ENCODE data around the gene CABLES2. TPM values are rescaled to one million over a fixed set of nuclear protein-coding genes. Genes with fewer than 3 reads are reported as not detected.

The CABLES2 gene
- total RNA-seq, 2 donors from 2014 or later = 4.5 to 5.6 TPM

DNA sequence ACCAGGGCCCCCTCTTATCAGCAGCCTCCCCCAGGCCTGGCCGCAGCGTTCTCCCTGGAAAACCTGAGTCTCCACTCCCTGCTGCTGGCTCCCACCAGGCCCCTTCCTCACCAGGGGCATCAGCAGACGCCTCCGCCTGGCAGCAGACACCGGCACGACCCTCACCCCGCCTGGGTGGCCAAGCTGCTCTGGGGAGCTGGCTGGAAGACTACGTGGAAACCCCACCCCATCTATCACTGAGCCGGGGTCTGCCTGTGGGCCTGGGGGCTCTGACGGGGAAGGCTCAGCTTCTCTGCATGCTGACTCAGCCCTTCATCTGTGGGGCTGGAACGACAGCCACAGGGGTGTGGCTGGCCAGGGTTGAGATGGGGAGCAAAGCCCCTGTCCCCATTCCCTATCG, 39.4 kb upstream of the CABLES2 start:
- DNase-seq = no peak

GRCh38 chr20:62445553-62446340, 38.7 kb upstream of the CABLES2 start:
- ATAC-seq = no peak
- no peak for DNase-seq
- no peaks in the 10 kb centered on the region for H3K9me3 ChIP-seq (ENCODE audit: control insufficient read depth, low read length, poor library complexity, severe bottlenecking)
- no peak overlapping the region for H3K4me3 Mint-ChIP-seq
- H3K4me1 Mint-ChIP-seq = no peaks in the 10 kb centered on the region
- H3K27me3 Mint-ChIP-seq = peaks cover 66% of the 10 kb centered on the region
- no peak overlapping the region for H3K27ac Mint-ChIP-seq
- no peaks in the 10 kb centered on the region for H3K36me3 Mint-ChIP-seq (ENCODE audit: low read depth)

More for the DNA sequence above, 39.4 kb upstream of the CABLES2 start:
- Mint-ChIP-seq H3K4me1 (no peaks in the 10 kb centered on the region), H3K4me3 (no peak overlapping the region), H3K27me3 (peaks cover 59% of the 10 kb centered on the region), H3K36me3 (ENCODE audit: low read depth) (no peaks in the 10 kb centered on the region), H3K27ac (no peak overlapping the region)
- ATAC-seq = no peak
- H3K9me3 ChIP-seq (ENCODE audit: control insufficient read depth, low read length, poor library complexity, severe bottlenecking) = no peaks in the 10 kb centered on the region

DNA sequence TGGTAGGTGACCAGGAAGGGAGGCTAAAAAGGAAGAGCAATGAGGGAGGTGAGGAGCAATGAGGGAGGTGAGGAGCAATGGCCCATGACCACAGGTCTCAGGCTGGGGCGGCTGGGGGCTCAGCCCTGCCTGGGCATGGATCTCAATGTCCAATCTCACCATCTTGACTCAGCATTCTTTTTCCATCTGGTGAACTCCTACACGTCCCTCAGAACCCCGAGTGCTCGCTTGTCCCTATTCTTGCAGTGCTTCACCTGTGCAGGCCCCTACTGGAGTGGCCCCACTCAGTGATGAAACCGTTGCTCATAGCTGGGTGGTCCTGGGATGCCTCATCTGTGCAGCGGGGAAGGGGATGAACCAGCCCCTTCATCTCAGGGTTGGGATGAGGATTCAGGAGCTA, 37.2 kb upstream of the CABLES2 start:
- H3K4me3 Mint-ChIP-seq = no peak overlapping the region
- ATAC-seq (no peak), DNase-seq (no peak)
- H3K27me3 Mint-ChIP-seq = peaks cover 59% of the 10 kb centered on the region
- H3K4me1 Mint-ChIP-seq = no peaks in the 10 kb centered on the region
- no peak overlapping the region for H3K27ac Mint-ChIP-seq
- no peaks in the 10 kb centered on the region for H3K9me3 ChIP-seq (ENCODE audit: control insufficient read depth, low read length, poor library complexity, severe bottlenecking)
- no peaks in the 10 kb centered on the region for H3K36me3 Mint-ChIP-seq (ENCODE audit: low read depth)

DNA sequence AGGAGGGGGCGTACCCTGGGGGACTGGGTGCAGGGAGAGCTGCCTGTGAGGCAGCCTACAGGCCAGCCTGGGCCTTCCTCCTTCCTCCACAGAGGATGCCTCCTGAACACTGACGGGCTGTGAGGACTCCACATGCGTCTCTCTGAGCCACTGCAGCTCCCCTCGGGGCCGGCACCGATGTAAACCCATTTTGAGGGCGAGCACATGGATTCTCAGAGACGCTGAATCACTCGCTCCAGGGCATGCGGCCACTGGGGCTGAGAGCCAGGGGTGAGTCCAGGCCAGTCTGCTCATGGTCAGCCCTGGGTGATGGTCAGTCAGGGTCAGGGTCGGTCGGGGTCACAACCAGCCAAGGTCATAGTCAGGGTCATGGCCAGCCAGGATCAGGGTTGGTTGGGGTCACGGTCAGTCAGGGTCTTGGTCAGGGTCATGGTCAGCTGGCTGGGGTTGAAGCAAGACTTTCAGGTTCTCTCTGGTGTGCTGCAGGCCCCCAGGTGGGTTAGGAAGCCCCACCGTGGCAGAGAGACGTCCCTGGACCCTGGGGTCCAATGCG, 35.0 kb upstream of the CABLES2 start:
- H3K4me1 Mint-ChIP-seq = no peaks in the 10 kb centered on the region
- H3K27ac Mint-ChIP-seq = no peak overlapping the region
- ATAC-seq = no peak
- H3K36me3 Mint-ChIP-seq (ENCODE audit: low read depth) = no peaks in the 10 kb centered on the region
- no peak for DNase-seq
- H3K27me3 Mint-ChIP-seq = peaks cover 56% of the 10 kb centered on the region
- H3K4me3 Mint-ChIP-seq = no peak overlapping the region
- no peaks in the 10 kb centered on the region for H3K9me3 ChIP-seq (ENCODE audit: control insufficient read depth, low read length, poor library complexity, severe bottlenecking)

- no peaks in the 10 kb centered on the region for H3K9me3 ChIP-seq (ENCODE audit: control insufficient read depth, low read length, poor library complexity, severe bottlenecking)
- Mint-ChIP-seq H3K27me3 (peaks cover 74% of the 10 kb centered on the region), H3K4me1 (no peaks in the 10 kb centered on the region), H3K27ac (no peak overlapping the region), H3K36me3 (ENCODE audit: low read depth) (no peaks in the 10 kb centered on the region), H3K4me3 (no peak overlapping the region)
- no peak for ATAC-seq
- no peak for DNase-seq
These were observed 32.1 kb upstream of the CABLES2 start for GRCh38 chr20:62439218-62439617.

DNA sequence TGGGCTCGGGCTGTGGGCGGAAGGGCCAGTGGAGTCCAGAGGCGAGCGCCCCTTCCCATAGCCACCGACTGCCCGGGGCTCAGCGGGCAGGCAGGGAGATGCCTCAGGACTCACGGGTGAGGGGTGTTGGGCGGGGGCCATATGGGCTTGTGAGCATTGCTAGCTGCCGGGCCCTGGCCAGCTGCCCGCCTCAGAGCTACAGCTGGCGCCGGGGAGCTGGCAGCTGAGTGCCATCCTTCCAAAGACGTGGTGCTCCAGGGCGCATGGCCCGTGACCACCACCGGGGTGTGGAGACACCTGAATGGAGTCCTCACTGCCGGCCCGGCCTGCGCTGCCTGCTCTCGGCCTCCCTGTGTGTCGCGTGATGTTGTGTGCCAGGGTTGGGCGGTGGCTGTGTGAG, 30.8 kb upstream of the CABLES2 start:
- H3K4me3 Mint-ChIP-seq = no peak overlapping the region
- no peak for DNase-seq
- H3K27ac Mint-ChIP-seq = no peak overlapping the region
- no peak for ATAC-seq
- H3K27me3 Mint-ChIP-seq = peaks cover 75% of the 10 kb centered on the region
- H3K4me1 Mint-ChIP-seq = no peaks in the 10 kb centered on the region
- H3K36me3 Mint-ChIP-seq (ENCODE audit: low read depth) = no peaks in the 10 kb centered on the region
- no peaks in the 10 kb centered on the region for H3K9me3 ChIP-seq (ENCODE audit: control insufficient read depth, low read length, poor library complexity, severe bottlenecking)

DNA sequence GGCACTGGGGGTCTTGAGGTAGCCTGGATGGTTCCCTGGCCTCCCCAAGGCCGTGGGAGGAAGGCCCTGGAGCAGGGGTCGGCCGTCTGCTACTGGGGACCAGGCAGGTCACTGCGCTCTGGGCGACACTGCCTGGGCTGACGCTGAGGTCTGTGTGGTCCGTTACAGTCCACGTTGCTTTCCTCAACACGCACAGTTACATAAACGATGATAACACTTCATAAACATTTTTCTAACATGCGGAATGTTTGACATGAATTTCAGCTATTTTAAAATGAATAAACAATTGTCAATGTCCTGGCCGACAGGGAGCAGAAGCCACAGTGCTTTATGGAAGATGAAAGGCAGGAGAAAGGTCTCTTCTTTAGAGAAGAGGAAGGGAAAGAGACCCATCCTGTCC, 30.4 kb upstream of the CABLES2 start:
- ATAC-seq = no peak
- Mint-ChIP-seq H3K4me1 (no peaks in the 10 kb centered on the region), H3K27me3 (peaks cover 74% of the 10 kb centered on the region)

DNA sequence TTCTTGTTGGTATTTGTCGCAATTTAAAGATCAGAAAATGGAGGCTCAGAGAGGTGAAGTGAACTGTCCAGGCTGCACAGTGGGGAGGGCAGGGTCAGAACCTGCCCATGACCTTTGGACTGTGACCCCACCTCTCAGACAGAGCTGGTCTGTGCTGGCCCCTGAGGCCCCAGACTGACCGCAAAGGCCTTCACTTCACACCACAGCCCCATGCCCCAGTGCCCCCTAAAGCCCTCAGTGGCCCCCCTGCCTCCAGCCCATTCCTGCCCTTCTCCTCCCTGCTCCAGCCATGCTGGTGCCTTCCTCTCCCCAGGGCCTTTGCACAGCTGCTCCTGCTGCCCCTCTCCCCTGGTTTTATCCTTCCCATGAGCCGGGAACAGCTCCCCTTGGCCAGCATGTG, 29.6 kb upstream of the CABLES2 start:
- no peaks in the 10 kb centered on the region for H3K9me3 ChIP-seq (ENCODE audit: control insufficient read depth, low read length, poor library complexity, severe bottlenecking)
- no peak for DNase-seq
- H3K4me1 Mint-ChIP-seq = no peaks in the 10 kb centered on the region
- no peaks in the 10 kb centered on the region for H3K36me3 Mint-ChIP-seq (ENCODE audit: low read depth)
- peaks cover 73% of the 10 kb centered on the region for H3K27me3 Mint-ChIP-seq
- H3K4me3 Mint-ChIP-seq = no peak overlapping the region
- no peak overlapping the region for H3K27ac Mint-ChIP-seq
- ATAC-seq = no peak

More for the DNA sequence above, 30.4 kb upstream of the CABLES2 start:
- DNase-seq = no peak
- H3K9me3 ChIP-seq (ENCODE audit: control insufficient read depth, low read length, poor library complexity, severe bottlenecking) = no peaks in the 10 kb centered on the region
- no peaks in the 10 kb centered on the region for H3K36me3 Mint-ChIP-seq (ENCODE audit: low read depth)
- no peak overlapping the region for H3K4me3 Mint-ChIP-seq
- H3K27ac Mint-ChIP-seq = no peak overlapping the region

GRCh38 chr20:62433658-62434497, 26.8 kb upstream of the CABLES2 start:
- H3K9me3 ChIP-seq (ENCODE audit: control insufficient read depth, low read length, poor library complexity, severe bottlenecking) = no peaks in the 10 kb centered on the region
- peaks cover 74% of the 10 kb centered on the region for H3K27me3 Mint-ChIP-seq
- DNase-seq (no peak), ATAC-seq (no peak)
- H3K4me3 Mint-ChIP-seq = no peak overlapping the region
- no peaks in the 10 kb centered on the region for H3K36me3 Mint-ChIP-seq (ENCODE audit: low read depth)
- H3K4me1 Mint-ChIP-seq = no peaks in the 10 kb centered on the region
- no peak overlapping the region for H3K27ac Mint-ChIP-seq

- H3K9me3 ChIP-seq (ENCODE audit: control insufficient read depth, low read length, poor library complexity, severe bottlenecking) = no peaks in the 10 kb centered on the region
- H3K4me1 Mint-ChIP-seq = no peaks in the 10 kb centered on the region
- no peaks in the 10 kb centered on the region for H3K36me3 Mint-ChIP-seq (ENCODE audit: low read depth)
- H3K27ac Mint-ChIP-seq = no peak overlapping the region
- no peak for ATAC-seq
- DNase-seq = no peak
- no peak overlapping the region for H3K4me3 Mint-ChIP-seq
- peaks cover 52% of the 10 kb centered on the region for H3K27me3 Mint-ChIP-seq
These were observed 23.9 kb upstream of the CABLES2 start for GRCh38 chr20:62430866-62431447.

DNA sequence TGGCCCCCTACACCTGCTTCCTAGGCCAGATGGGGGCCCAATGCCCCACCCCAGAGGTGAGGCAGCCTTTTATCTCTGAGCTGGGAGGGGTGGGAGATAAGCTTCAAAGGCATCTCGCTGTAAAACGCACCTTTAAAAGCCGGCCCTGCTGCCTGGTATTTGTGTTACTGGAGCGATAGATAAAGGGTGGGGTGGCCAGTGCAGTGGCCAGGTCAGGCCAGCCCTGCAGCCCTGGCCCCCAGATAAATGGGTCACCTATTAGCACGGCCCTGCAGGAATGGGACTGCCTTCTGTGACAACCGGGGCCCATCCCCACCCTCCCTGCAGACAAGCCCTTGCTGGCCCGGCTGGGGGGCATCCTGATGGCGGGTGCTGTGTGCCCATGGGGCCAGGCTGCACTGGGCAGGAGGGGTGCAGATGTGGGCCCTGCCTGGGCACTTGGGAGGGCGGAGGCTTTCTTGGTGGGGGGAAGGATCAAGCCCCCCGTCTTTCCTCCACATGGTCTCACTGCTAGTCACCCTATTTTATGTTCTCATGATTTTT, 23.3 kb upstream of the CABLES2 start:
- no peaks in the 10 kb centered on the region for H3K9me3 ChIP-seq (ENCODE audit: control insufficient read depth, low read length, poor library complexity, severe bottlenecking)
- no peak overlapping the region for H3K27ac Mint-ChIP-seq
- no peaks in the 10 kb centered on the region for H3K4me1 Mint-ChIP-seq
- ATAC-seq (no peak), DNase-seq (no peak)
- H3K36me3 Mint-ChIP-seq (ENCODE audit: low read depth) = no peaks in the 10 kb centered on the region
- peaks cover 48% of the 10 kb centered on the region for H3K27me3 Mint-ChIP-seq
- no peak overlapping the region for H3K4me3 Mint-ChIP-seq

- no peak overlapping the region for H3K4me3 Mint-ChIP-seq
- no peaks in the 10 kb centered on the region for H3K36me3 Mint-ChIP-seq (ENCODE audit: low read depth)
- ATAC-seq (no peak), DNase-seq (no peak)
- H3K27me3 Mint-ChIP-seq = peaks cover 41% of the 10 kb centered on the region
- H3K27ac Mint-ChIP-seq = no peak overlapping the region
- no peaks in the 10 kb centered on the region for H3K4me1 Mint-ChIP-seq
- H3K9me3 ChIP-seq (ENCODE audit: control insufficient read depth, low read length, poor library complexity, severe bottlenecking) = no peaks in the 10 kb centered on the region
These were observed 22.6 kb upstream of the CABLES2 start for GRCh38 chr20:62429455-62430310.
